Skeletal muscle satellite cell (primary cell): ENCODE data around the gene RBFOX2.

Experiments used
- H3K27me3 ChIP-seq: 2 replicates; pipeline ENCODE4 v1.7.0; 2013; ENCODE audit warnings: low read length; ENCODE audit not compliant: control insufficient read depth, insufficient read depth
- H3K36me3 ChIP-seq: 2 replicates; pipeline ENCODE4 v1.7.0; 2013; ENCODE audit warnings: mild to moderate bottlenecking, control low read depth, low read length; ENCODE audit not compliant: insufficient read depth
- H3K4me1 ChIP-seq: 2 replicates; pipeline ENCODE4 v1.7.0; 2013; ENCODE audit warnings: low read length; ENCODE audit not compliant: control insufficient read depth, insufficient read depth
- H3K4me2 ChIP-seq: 2 replicates; pipeline ENCODE4 v1.7.0; 2013; ENCODE audit warnings: mild to moderate bottlenecking, low read length
- H3K4me3 ChIP-seq: 2 replicates; pipeline ENCODE4 v1.7.0; 2013; ENCODE audit warnings: low read length
- H3K9ac ChIP-seq: 2 replicates; pipeline ENCODE4 v1.7.0; 2013; ENCODE audit warnings: mild to moderate bottlenecking, low read depth, low read length, moderate library complexity
- H3K9me3 ChIP-seq: replicated peaks from 2 replicates; pipeline ENCODE4 v1.7.0; 2013; ENCODE audit warnings: mild to moderate bottlenecking, control low read depth, low read length

The RBFOX2 gene

DNA sequence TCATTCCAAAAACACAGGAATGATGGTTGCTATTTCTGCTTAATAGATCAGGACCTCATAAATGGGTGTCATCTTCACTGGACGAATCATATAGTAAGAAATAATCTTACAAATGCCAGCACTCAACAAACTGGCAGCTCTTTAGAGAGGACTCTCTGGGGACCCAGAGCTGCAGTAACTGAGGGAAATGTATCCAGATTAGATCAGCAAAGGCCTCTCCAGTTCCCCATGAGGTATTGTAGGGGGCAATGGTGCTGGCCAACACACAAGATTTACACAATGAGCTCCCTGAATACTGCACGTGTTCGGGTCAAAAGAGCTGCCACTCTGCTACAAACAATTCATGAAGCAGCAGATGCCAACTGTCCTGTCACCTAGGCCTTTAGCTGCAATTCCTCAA is 110.2 kb downstream of the RBFOX2 start:
- peaks cover 40% of the 10 kb centered on the region for H3K4me1 ChIP-seq
- H3K9ac ChIP-seq: no peak overlapping the region
- H3K4me3 ChIP-seq: no peak overlapping the region
- no peaks in the 10 kb centered on the region for H3K9me3 ChIP-seq
- no peak overlapping the region for H3K4me2 ChIP-seq
- H3K36me3 ChIP-seq: no peaks in the 10 kb centered on the region
- no peaks in the 10 kb centered on the region for H3K27me3 ChIP-seq

DNA sequence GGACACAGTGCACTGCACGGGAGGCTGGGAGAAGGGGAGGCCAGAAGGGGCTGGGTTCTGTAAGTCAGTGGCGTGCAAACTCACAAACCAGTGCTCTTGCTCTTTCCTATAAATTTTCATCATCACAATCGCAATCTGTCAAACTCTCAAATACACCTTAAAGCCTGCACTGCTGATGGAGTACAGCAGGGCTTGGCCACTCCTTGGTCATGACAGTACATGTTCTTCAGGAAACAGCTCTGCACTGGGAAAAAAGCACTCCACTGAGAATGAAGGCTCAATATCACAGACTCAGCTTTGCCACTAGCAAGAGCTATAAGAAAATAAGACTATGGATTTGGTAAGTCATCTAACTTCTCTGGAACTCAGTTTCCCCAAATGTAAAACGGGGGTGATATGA is 111.0 kb downstream of the RBFOX2 start:
- Histone ChIP-seq H3K9me3 (no peaks in the 10 kb centered on the region), H3K4me1 (peaks cover 40% of the 10 kb centered on the region), H3K27me3 (no peaks in the 10 kb centered on the region), H3K4me2 (no peak overlapping the region), H3K4me3 (no peak overlapping the region), H3K9ac (no peak overlapping the region), H3K36me3 (no peaks in the 10 kb centered on the region)

DNA sequence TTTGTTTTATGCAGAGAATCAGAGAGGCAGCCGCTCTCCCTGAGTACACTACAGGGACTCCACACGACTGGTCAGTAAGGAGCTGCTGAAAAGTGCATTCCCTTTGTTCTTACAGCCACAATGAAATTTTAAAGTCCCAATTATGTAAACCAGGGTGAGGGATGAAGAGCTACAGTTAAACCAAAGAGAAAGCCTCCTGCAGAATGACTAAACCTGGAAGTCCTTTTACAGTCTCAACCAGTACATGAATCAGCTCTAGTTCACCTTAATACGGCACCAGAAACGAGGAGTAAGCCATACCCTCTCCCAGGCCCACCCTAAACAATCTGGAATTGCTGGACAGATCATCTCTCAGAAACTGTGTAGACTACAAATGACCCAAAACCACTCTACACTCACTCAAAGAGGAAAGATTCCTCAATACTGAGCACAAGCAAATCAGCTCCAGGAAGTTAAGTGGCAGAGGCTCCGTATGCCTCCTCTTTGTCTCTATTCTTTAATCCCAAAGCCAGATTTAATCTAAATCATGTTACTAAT is 113.1 kb downstream of the RBFOX2 start:
- H3K4me3 ChIP-seq: peak overlapping the region; percentile 62
- H3K9ac ChIP-seq: peak overlapping the region; percentile 62

DNA sequence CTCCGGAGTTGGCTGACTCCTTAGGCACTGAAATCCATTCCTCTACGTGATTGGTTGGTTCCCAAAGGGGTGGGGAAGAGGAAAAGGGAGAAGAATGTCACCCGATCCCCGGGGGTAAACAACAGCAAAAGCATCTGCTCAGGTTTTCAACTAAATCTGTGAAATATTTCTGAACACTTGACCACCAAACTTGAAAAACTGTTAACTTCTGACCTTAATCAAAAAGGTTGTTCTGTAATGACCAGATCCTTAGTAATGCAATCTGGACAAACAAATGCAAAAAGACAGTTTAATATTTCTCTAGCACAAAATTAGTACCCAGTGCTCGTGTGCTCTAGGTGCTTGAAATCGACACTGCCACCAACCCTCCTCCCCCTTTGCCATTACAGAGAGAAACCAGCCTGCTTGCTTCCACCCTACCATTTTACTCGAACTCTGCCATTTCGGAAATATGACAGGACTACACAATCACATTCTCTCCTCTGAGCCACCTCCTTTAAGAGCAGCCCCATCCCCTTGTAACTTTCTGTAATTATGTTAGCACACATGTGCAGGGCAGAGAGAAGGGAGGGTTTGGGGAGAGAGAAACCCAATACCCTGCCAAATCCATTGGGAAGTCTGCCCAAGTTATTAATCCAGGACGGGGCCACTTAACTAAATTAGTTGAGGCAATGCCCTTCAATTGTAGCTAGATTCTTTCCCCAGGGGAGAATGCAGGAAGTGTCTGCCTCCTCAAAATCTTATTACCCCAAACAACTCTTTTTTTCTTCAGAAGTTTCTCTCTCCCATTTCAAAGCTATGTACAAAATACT is 113.8 kb downstream of the RBFOX2 start:
- peaks cover 34% of the 10 kb centered on the region for H3K4me1 ChIP-seq
- H3K4me2 ChIP-seq: peak overlapping the region; percentile 86
- no peaks in the 10 kb centered on the region for H3K9me3 ChIP-seq
- H3K27me3 ChIP-seq: no peaks in the 10 kb centered on the region
- peak overlapping the region; percentile 62 for H3K9ac ChIP-seq
- H3K4me3 ChIP-seq: peak overlapping the region; percentile 62
- H3K36me3 ChIP-seq: no peaks in the 10 kb centered on the region

More for the DNA sequence above, 113.1 kb downstream of the RBFOX2 start:
- Histone ChIP-seq H3K36me3 (no peaks in the 10 kb centered on the region), H3K4me2 (peak overlapping the region; percentile 86), H3K9me3 (no peaks in the 10 kb centered on the region), H3K4me1 (peaks cover 27% of the 10 kb centered on the region), H3K27me3 (no peaks in the 10 kb centered on the region)

DNA sequence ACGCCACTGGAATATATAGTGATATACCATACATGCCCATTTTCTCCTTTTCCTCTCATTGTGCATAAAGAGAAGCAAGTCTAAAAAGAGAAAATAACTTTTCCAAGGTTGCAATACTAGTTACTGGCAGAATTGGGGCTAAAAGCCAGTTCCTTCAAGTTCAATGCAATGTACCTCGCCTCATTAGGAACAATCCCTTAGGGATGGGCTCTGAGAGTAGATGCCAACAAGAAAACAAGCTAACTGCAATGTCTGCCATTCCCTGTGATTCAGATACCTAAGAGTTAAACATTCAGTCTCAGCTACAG is 114.3 kb downstream of the RBFOX2 start:
- no peaks in the 10 kb centered on the region for H3K36me3 ChIP-seq
- no peaks in the 10 kb centered on the region for H3K27me3 ChIP-seq
- peaks cover 36% of the 10 kb centered on the region for H3K4me1 ChIP-seq
- peak overlapping the region; percentile 2 for H3K9ac ChIP-seq
- no peaks in the 10 kb centered on the region for H3K9me3 ChIP-seq
- H3K4me3 ChIP-seq: peak overlapping the region; percentile 62
- H3K4me2 ChIP-seq: peak overlapping the region; percentile 86

DNA sequence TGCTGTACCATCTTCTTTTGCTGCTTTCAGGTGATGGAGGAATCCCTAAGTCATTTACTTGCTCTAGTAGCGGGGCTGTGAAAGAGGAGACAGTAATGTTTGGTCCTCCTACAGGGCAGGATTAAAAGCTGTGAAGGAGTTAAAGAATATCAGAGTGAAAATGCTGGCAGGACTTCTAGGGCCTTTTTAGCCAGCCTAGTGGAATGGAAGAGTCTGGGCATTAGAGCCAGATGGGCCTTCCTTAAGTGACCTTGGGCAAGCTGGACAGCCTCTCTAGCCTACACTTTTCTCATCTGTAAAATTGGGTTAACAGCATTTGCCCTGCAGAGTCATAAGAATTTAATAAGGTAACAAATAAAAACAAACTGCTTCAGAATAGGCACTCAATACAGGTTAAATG is 114.7 kb downstream of the RBFOX2 start:
- H3K4me1 ChIP-seq: peaks cover 36% of the 10 kb centered on the region
- H3K9me3 ChIP-seq: no peaks in the 10 kb centered on the region
- H3K27me3 ChIP-seq: no peaks in the 10 kb centered on the region
- peak overlapping the region; percentile 2 for H3K9ac ChIP-seq
- H3K4me3 ChIP-seq: no peak overlapping the region
- peak overlapping the region; percentile 86 for H3K4me2 ChIP-seq
- no peaks in the 10 kb centered on the region for H3K36me3 ChIP-seq

DNA sequence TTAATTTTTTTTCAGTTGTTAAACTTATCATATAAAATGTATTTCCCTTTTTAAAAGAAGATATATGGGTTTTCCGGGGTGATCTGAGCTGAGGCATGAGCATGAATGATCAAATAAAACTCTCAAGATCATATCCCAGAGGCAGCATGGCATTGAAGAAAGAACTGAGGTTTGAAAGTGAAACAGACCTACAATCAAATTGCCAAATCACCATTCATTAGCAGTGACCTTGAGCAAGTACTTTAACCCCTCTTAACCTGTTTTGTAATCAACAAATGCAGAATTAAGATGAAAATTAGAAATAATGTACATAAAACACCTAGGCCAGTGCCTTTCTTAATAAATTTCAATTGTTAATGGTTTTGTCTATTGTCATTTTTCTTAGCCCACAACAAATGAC is 116.0 kb downstream of the RBFOX2 start:
- Histone ChIP-seq H3K4me3 (no peak overlapping the region), H3K27me3 (no peaks in the 10 kb centered on the region), H3K4me1 (peaks cover 36% of the 10 kb centered on the region), H3K9me3 (no peaks in the 10 kb centered on the region), H3K36me3 (no peaks in the 10 kb centered on the region), H3K4me2 (no peak overlapping the region), H3K9ac (no peak overlapping the region)

DNA sequence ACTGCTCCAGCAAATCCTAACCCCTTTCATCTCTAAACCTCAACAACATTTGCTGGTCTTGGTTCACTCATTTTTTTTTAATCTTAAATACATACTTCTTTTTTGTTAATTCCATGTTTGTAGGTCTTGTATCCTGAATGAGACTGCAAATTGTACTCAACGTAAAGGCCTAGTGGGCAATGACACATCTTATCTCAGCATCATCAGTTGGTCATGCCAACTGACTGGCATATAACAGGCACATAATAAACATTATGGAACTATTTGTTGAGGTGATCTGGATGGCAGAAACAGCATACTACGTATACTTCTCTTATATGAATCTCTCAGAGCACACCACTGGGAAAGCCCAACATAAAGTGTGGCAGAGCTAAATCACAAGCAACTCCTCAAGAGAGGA is 116.7 kb downstream of the RBFOX2 start:
- no peak overlapping the region for H3K4me2 ChIP-seq
- no peak overlapping the region for H3K4me3 ChIP-seq
- no peak overlapping the region for H3K9ac ChIP-seq
- no peaks in the 10 kb centered on the region for H3K9me3 ChIP-seq
- H3K27me3 ChIP-seq: no peaks in the 10 kb centered on the region
- H3K4me1 ChIP-seq: peaks cover 36% of the 10 kb centered on the region
- no peaks in the 10 kb centered on the region for H3K36me3 ChIP-seq

DNA sequence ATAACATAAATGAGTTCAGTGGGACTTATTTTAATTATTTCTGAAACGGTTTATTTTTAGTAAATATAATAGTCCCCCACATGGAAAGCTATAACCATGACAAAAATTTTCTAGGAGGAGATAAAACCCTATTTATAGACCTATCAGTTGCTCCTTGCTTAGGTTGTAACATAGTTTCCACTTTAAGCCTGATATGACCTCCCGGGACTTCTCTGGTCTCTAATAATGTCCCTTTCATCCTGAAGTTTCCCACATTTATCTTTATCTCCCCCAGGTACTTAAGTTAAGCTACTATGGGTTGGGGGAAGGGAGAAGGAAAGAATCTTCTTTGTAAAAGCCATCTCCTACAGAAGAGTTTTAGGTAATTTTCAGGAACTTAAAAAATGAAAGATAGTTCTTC is 117.7 kb downstream of the RBFOX2 start:
- Histone ChIP-seq H3K36me3 (no peaks in the 10 kb centered on the region), H3K4me1 (peaks cover 38% of the 10 kb centered on the region), H3K27me3 (no peaks in the 10 kb centered on the region), H3K9ac (no peak overlapping the region), H3K4me3 (no peak overlapping the region), H3K9me3 (no peaks in the 10 kb centered on the region), H3K4me2 (no peak overlapping the region)

DNA sequence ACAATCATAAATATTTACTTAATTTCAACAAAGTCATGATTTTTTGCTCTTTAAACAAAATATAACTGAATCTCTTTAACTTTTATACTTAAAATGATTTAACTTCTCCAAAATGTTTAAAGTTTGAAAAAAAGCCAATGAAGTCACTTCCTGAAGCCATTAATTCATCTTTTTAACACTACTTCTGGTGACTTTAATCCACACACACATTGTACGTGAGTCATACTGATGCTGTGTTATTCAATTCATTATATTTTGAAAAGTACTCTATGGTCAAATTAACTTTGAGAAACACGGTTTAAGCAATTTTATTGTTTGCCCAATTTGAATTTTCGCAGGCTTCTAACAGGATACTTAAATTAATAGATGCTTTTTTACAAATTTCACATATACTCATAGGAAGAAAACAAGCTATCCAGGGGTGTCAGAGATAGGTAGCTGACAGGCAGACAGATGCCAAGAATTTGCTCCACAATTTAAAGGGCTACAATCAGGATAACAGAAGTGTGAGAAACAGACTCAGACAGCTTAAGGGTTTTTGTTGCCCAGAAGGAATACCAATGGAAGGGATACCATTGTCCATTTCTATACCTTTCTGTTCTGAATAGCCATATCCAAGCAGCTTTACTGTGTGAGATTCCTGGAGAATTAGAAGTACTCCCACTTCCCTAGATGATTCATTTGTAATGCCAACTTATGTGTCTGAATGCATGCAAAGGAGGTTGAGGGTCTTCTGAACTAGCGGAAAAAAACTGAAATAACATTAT is 118.4 kb downstream of the RBFOX2 start:
- no peak overlapping the region for H3K9ac ChIP-seq
- H3K4me3 ChIP-seq: no peak overlapping the region
- peak overlapping the region; percentile 7 for H3K4me2 ChIP-seq
- peaks cover 34% of the 10 kb centered on the region for H3K4me1 ChIP-seq
- H3K36me3 ChIP-seq: no peaks in the 10 kb centered on the region
- no peaks in the 10 kb centered on the region for H3K9me3 ChIP-seq
- no peaks in the 10 kb centered on the region for H3K27me3 ChIP-seq

DNA sequence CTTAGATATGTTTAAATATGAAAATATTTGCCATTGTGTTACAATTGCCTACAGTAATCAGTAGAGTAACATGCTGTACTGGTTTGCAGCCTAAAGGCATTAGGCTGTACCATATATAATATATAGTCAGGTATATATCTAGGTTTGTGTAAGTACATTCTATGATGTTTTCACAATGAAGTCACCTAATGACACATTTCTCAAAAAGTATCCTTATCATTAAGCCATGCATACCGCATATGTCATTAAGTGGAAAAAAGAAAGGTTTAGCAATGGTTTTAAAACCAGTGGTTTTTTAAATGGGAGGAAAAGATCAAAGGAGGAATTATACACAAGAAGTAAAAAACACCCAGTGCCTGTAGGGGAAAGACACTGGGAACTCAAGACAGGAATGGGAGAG is 122.7 kb downstream of the RBFOX2 start:
- no peaks in the 10 kb centered on the region for H3K36me3 ChIP-seq
- no peak overlapping the region for H3K4me3 ChIP-seq
- H3K4me1 ChIP-seq: peaks cover 24% of the 10 kb centered on the region
- no peak overlapping the region for H3K4me2 ChIP-seq
- no peaks in the 10 kb centered on the region for H3K9me3 ChIP-seq
- H3K27me3 ChIP-seq: no peaks in the 10 kb centered on the region
- no peak overlapping the region for H3K9ac ChIP-seq
